HepG2 (cell line): ENCODE data around the gene NAB2.

Source experiments
- ASH2L ChIP-seq: fragments of 300-600, 200-600 bp; sonication (generic); IDR thresholded peaks from 2 replicates; pipeline ENCODE4 v1.7.0; 2017; ENCODE audit warnings: low read depth, mild to moderate bottlenecking, moderate library complexity, mixed read lengths, low read length; ENCODE audit not compliant: insufficient read length
- IKZF1 ChIP-seq: fragments of 450-650 bp; IDR thresholded peaks from 2 replicates; pipeline ENCODE4 v1.7.1; 2016
- MXI1 ChIP-seq: IDR thresholded peaks from 3 replicates; pipeline ENCODE4 v1.6.1; 2012; ENCODE audit warnings: low read depth, low read length, inconsistent platforms, borderline replicate concordance
- POLR2A ChIP-seq, 2 experiments: IDR thresholded peaks; 2 replicates each; pipeline ENCODE4 v1.6.1; 2011; ENCODE audit warnings: low read depth in 2 of 2, low read length in 2 of 2, mild to moderate bottlenecking in 1 of 2, moderate library complexity in 1 of 2; ENCODE audit not compliant: insufficient read depth in 1 of 2
- PTBP1 ChIP-seq: fragments of 200-400 bp; formaldehyde crosslinking; IDR thresholded peaks from 2 replicates; pipeline ENCODE4 v1.6.1; 2018; ENCODE audit warnings: low read length, low read depth; ENCODE audit not compliant: poor library complexity, severe bottlenecking
- REST ChIP-seq, 2 experiments: IDR thresholded peaks; 2 replicates each; pipeline ENCODE4 v1.6.1; 2011 to 2012; ENCODE audit warnings: low read length in 2 of 2, borderline replicate concordance in 1 of 2, low read depth in 1 of 2, mild to moderate bottlenecking in 1 of 2, moderate library complexity in 1 of 2
- SCMH1 ChIP-seq: sonication (generic); formaldehyde crosslinking; IDR thresholded peaks from 2 replicates; pipeline ENCODE4 v1.9.0; 2021; ENCODE audit warnings: missing genetic modification reagents, mild to moderate bottlenecking, borderline replicate concordance
- TARDBP ChIP-seq: sonication (generic); formaldehyde crosslinking; IDR thresholded peaks from 2 replicates; pipeline ENCODE4 v1.8.0; 2022; ENCODE audit warnings: mild to moderate bottlenecking, missing genetic modification reagents
- ZNF550 ChIP-seq: sonication (generic); formaldehyde crosslinking; IDR thresholded peaks from 2 replicates; pipeline ENCODE4 v1.4.0; 2020; ENCODE audit warnings: mild to moderate bottlenecking, missing genetic modification reagents, borderline replicate concordance
- TF ChIP-seq, protein P1 (sequence below): sonication (generic); formaldehyde crosslinking; IDR thresholded peaks from 2 replicates; pipeline ENCODE4 v1.5.0; 2020; ENCODE audit warnings: mild to moderate bottlenecking, missing genetic modification reagents, moderate library complexity

DNA sequence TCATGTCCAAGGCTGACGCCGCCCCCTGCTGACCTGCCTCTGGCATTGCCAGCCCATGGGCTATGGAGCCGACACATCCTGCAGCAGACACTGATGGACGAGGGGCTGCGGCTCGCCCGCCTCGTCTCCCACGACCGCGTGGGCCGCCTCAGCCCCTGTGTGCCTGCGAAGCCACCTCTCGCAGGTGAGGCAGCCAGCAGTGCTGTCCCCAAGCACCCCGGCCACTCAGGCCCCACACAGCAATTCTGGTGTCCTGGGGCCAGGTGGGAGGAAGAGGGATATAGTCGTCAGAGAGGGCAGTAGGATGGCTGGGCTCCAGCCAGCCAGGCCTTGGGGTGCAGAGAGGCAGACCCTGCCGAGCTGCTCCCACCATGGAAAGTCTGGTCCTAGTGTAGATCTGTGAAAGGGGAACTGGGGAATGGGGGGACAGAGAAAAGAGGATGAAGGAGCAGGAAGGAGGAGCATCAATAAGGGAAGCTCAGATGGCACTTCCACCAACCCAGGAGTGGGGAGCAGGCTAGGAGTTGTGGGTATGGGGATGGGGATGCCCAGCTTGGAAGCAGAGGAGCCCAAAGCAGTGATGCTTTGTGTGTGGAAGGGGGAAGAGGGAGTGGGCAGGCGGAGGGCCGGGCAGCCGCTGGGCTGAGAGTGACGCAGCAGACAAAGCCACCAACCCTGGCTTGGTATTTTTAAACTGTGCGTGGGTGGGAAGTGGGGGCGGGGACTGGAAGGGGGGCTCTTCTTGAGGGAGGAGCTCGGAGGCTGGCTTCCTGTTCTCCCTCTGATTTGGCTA, 4.7 kb downstream of the NAB2 start:
- no peak for TF ChIP-seq IKZF1
- no peak for TF ChIP-seq MXI1
- TF ChIP-seq TARDBP: no peak
- no peak for TF ChIP-seq REST (IDR thresholded peaks at IDR 0.05; ENCODE audit: borderline replicate concordance in 1 of 2, low read depth in 1 of 2, low read length in 2 of 2)
- TF ChIP-seq, protein P1, sequence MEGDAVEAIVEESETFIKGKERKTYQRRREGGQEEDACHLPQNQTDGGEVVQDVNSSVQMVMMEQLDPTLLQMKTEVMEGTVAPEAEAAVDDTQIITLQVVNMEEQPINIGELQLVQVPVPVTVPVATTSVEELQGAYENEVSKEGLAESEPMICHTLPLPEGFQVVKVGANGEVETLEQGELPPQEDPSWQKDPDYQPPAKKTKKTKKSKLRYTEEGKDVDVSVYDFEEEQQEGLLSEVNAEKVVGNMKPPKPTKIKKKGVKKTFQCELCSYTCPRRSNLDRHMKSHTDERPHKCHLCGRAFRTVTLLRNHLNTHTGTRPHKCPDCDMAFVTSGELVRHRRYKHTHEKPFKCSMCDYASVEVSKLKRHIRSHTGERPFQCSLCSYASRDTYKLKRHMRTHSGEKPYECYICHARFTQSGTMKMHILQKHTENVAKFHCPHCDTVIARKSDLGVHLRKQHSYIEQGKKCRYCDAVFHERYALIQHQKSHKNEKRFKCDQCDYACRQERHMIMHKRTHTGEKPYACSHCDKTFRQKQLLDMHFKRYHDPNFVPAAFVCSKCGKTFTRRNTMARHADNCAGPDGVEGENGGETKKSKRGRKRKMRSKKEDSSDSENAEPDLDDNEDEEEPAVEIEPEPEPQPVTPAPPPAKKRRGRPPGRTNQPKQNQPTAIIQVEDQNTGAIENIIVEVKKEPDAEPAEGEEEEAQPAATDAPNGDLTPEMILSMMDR (CRISPR knock-in tag): peak; percentile 86
- no peak for TF ChIP-seq POLR2A (IDR thresholded peaks at IDR 0.05; ENCODE audit: insufficient read depth in 1 of 2, low read depth in 2 of 2, low read length in 2 of 2)
- no peak for TF ChIP-seq SCMH1
- TF ChIP-seq PTBP1: no peak
- no peak for TF ChIP-seq ASH2L
- TF ChIP-seq ZNF550 (CRISPR knock-in tag): no peak
